K562 (cell line): Measurements from ENCODE around the gene TRIM10. TPM values are rescaled to one million over a fixed set of nuclear protein-coding genes. Genes with fewer than 3 reads are reported as not detected.

Source experiments
- CC2D1A ChIP-seq: fragments of 450-650 bp; IDR thresholded peaks from 2 replicates; pipeline ENCODE4 v1.6.1; 2017; ENCODE audit warnings: mild to moderate bottlenecking
- FOXP1 ChIP-seq: sonication (generic); formaldehyde crosslinking; IDR thresholded peaks from 2 replicates; pipeline ENCODE4 v1.8.0; 2022; ENCODE audit warnings: mild to moderate bottlenecking, missing genetic modification reagents
- TRIM24 ChIP-seq, 2 experiments: fragments of 450-650 bp; IDR thresholded peaks; 2 replicates each; pipeline ENCODE4 v1.6.1; 2016
- ZNF354B ChIP-seq: fragments of 250-450 bp; sonication (Bioruptor Pico); IDR thresholded peaks from 2 replicates; pipeline ENCODE4 v1.4.0; 2020
- polyA plus RNA-seq, 8 experiments: library from polyadenylated mRNA; depleted of rRNA in 4 of 8; stranded (reverse) in 5 of 8; unstranded in 3 of 8; fragments of >200 nt; fragmentation: Nextera tagmentation in 2 of 8; fragmentation: Illumina TruSeq in 1 of 8; extraction: Ambion mirVana in 2 of 8; extraction: Trizol in 1 of 8; gene quantifications; 2 replicates each; pipeline versions ENCODE4 v1.2.1 to v1.2.3, GENCODE V29; 2011 to 2014; ENCODE audit warnings: inconsistent platforms in 1 of 8, missing spikeins in 1 of 8
- total RNA-seq, 7 experiments: library from RNA; depleted of rRNA in 6 of 7; stranded (reverse); fragments of >200 nt in 6 of 7; fragmentation: Illumina TruSeq in 2 of 7; extraction: Trizol in 2 of 7; gene quantifications; 2 replicates each; pipeline versions ENCODE4 v1.2.1 to v1.2.3, GENCODE V29; 2011 to 2021; ENCODE audit warnings: low replicate concordance in 1 of 7
- TF ChIP-seq, protein P1 (sequence below): fragments of 450-650 bp; IDR thresholded peaks from 2 replicates; pipeline ENCODE4 v1.6.1; 2016; ENCODE audit warnings: mild to moderate bottlenecking, moderate library complexity
- TF ChIP-seq, protein P2 (sequence below): sonication (generic); formaldehyde crosslinking; IDR thresholded peaks from 2 replicates; pipeline ENCODE4 v1.8.1; 2022; ENCODE audit warnings: missing genetic modification reagents

TRIM10 gene
- total and polyA plus RNA-seq, 9 of the 15 experiments (the other 6 are each of a cell fraction or from before 2014, with no cell fraction given), result 0.15 to 0.90 (median 0.36) TPM

DNA sequence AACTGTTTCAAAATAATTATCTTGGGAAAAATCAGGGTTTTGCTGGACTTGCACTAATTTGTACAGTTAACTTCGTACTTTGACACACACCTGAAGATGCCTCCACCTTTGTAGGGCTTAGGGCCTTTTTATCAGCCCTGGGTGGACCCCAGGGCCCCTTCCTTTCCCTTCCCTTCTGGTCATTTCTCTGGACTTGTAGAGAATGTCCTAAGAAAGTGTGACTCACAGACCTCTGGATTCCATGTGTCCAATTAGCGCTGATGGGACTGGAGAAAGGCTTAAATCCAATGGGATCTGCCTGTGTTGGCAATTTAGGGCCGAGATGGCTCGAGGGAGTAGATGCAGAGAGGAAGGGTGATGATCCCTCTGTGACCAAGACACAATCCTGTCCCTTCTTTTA lies 11.7 kb upstream of the TRIM10 start (continued):
- TF ChIP-seq, protein P1, sequence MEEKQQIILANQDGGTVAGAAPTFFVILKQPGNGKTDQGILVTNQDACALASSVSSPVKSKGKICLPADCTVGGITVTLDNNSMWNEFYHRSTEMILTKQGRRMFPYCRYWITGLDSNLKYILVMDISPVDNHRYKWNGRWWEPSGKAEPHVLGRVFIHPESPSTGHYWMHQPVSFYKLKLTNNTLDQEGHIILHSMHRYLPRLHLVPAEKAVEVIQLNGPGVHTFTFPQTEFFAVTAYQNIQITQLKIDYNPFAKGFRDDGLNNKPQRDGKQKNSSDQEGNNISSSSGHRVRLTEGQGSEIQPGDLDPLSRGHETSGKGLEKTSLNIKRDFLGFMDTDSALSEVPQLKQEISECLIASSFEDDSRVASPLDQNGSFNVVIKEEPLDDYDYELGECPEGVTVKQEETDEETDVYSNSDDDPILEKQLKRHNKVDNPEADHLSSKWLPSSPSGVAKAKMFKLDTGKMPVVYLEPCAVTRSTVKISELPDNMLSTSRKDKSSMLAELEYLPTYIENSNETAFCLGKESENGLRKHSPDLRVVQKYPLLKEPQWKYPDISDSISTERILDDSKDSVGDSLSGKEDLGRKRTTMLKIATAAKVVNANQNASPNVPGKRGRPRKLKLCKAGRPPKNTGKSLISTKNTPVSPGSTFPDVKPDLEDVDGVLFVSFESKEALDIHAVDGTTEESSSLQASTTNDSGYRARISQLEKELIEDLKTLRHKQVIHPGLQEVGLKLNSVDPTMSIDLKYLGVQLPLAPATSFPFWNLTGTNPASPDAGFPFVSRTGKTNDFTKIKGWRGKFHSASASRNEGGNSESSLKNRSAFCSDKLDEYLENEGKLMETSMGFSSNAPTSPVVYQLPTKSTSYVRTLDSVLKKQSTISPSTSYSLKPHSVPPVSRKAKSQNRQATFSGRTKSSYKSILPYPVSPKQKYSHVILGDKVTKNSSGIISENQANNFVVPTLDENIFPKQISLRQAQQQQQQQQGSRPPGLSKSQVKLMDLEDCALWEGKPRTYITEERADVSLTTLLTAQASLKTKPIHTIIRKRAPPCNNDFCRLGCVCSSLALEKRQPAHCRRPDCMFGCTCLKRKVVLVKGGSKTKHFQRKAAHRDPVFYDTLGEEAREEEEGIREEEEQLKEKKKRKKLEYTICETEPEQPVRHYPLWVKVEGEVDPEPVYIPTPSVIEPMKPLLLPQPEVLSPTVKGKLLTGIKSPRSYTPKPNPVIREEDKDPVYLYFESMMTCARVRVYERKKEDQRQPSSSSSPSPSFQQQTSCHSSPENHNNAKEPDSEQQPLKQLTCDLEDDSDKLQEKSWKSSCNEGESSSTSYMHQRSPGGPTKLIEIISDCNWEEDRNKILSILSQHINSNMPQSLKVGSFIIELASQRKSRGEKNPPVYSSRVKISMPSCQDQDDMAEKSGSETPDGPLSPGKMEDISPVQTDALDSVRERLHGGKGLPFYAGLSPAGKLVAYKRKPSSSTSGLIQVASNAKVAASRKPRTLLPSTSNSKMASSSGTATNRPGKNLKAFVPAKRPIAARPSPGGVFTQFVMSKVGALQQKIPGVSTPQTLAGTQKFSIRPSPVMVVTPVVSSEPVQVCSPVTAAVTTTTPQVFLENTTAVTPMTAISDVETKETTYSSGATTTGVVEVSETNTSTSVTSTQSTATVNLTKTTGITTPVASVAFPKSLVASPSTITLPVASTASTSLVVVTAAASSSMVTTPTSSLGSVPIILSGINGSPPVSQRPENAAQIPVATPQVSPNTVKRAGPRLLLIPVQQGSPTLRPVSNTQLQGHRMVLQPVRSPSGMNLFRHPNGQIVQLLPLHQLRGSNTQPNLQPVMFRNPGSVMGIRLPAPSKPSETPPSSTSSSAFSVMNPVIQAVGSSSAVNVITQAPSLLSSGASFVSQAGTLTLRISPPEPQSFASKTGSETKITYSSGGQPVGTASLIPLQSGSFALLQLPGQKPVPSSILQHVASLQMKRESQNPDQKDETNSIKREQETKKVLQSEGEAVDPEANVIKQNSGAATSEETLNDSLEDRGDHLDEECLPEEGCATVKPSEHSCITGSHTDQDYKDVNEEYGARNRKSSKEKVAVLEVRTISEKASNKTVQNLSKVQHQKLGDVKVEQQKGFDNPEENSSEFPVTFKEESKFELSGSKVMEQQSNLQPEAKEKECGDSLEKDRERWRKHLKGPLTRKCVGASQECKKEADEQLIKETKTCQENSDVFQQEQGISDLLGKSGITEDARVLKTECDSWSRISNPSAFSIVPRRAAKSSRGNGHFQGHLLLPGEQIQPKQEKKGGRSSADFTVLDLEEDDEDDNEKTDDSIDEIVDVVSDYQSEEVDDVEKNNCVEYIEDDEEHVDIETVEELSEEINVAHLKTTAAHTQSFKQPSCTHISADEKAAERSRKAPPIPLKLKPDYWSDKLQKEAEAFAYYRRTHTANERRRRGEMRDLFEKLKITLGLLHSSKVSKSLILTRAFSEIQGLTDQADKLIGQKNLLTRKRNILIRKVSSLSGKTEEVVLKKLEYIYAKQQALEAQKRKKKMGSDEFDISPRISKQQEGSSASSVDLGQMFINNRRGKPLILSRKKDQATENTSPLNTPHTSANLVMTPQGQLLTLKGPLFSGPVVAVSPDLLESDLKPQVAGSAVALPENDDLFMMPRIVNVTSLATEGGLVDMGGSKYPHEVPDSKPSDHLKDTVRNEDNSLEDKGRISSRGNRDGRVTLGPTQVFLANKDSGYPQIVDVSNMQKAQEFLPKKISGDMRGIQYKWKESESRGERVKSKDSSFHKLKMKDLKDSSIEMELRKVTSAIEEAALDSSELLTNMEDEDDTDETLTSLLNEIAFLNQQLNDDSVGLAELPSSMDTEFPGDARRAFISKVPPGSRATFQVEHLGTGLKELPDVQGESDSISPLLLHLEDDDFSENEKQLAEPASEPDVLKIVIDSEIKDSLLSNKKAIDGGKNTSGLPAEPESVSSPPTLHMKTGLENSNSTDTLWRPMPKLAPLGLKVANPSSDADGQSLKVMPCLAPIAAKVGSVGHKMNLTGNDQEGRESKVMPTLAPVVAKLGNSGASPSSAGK, result no peak
- TF ChIP-seq CC2D1A (no peak), FOXP1 (CRISPR knock-in tag) (no peak), ZNF354B (CRISPR knock-in tag) (no peak), TRIM24 (IDR thresholded peaks at IDR 0.05) (no peak)
- TF ChIP-seq, protein P2, sequence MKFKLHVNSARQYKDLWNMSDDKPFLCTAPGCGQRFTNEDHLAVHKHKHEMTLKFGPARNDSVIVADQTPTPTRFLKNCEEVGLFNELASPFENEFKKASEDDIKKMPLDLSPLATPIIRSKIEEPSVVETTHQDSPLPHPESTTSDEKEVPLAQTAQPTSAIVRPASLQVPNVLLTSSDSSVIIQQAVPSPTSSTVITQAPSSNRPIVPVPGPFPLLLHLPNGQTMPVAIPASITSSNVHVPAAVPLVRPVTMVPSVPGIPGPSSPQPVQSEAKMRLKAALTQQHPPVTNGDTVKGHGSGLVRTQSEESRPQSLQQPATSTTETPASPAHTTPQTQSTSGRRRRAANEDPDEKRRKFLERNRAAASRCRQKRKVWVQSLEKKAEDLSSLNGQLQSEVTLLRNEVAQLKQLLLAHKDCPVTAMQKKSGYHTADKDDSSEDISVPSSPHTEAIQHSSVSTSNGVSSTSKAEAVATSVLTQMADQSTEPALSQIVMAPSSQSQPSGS (CRISPR knock-in tag), result no peak
